Mesendoderm (in vitro differentiated cells): ENCODE data around the gene WDPCP.
"Not testable (repeated sequence)": the region's sequence is repeated elsewhere in the genome, so short reads cannot be mapped to it uniquely, and the experiment has no call there.

Source experiments
- DNase-seq: peaks from one replicate; pipeline ENCODE4 v3.0.0; 2013
- H2AK5ac ChIP-seq: 2 replicates; pipeline ENCODE4 v1.6.1; 2013; ENCODE audit warnings: low read length, inconsistent platforms
- H2BK120ac ChIP-seq: 2 replicates; pipeline ENCODE4 v1.6.1; 2013; ENCODE audit warnings: low read depth, mild to moderate bottlenecking, low read length, moderate library complexity, mixed read lengths
- H2BK15ac ChIP-seq: replicated peaks from 2 replicates; pipeline ENCODE4 v1.6.1; 2013; ENCODE audit warnings: low read depth, mild to moderate bottlenecking, moderate library complexity
- H2BK5ac ChIP-seq: 2 replicates; pipeline ENCODE4 v1.6.1; 2013; ENCODE audit warnings: low read length, inconsistent platforms
- H3K18ac ChIP-seq: 2 replicates; pipeline ENCODE4 v1.6.1; 2013; ENCODE audit warnings: mild to moderate bottlenecking, low read length, mixed read lengths
- H3K23ac ChIP-seq: one replicate; pipeline ENCODE4 v1.6.1; 2013; ENCODE audit warnings: low read length
- H3K27ac ChIP-seq: 2 replicates; pipeline ENCODE4 v1.5.1; 2013; ENCODE audit warnings: low read depth, mild to moderate bottlenecking, inconsistent platforms, low read length, moderate library complexity
- H3K27me3 ChIP-seq: 2 replicates; pipeline ENCODE4 v1.6.1; 2013; ENCODE audit warnings: low read length, control low read depth, mild to moderate bottlenecking, inconsistent platforms; ENCODE audit not compliant: insufficient read depth, poor library complexity
- H3K36me3 ChIP-seq: 2 replicates; pipeline ENCODE4 v1.6.1; 2013; ENCODE audit warnings: low read length, inconsistent platforms; ENCODE audit not compliant: control insufficient read depth, insufficient read depth
- H3K4ac ChIP-seq: one replicate; pipeline ENCODE4 v1.6.1; 2013; ENCODE audit warnings: low read depth, mild to moderate bottlenecking, low read length, moderate library complexity
- H3K4me1 ChIP-seq: 2 replicates; pipeline ENCODE4 v1.6.1; 2013; ENCODE audit warnings: low read depth, low read length, inconsistent platforms; ENCODE audit not compliant: control insufficient read depth
- H3K4me2 ChIP-seq: 2 replicates; pipeline ENCODE4 v1.6.1; 2013; ENCODE audit warnings: low read length
- H3K4me3 ChIP-seq: 2 replicates; pipeline ENCODE4 v1.5.1; 2013; ENCODE audit warnings: mild to moderate bottlenecking, low read length
- H3K56ac ChIP-seq: one replicate; pipeline ENCODE4 v1.6.1; 2013; ENCODE audit warnings: low read length
- H3K79me1 ChIP-seq: 2 replicates; pipeline ENCODE4 v1.6.1; 2013; ENCODE audit warnings: low read length, inconsistent platforms
- H3K79me2 ChIP-seq: 2 replicates; pipeline ENCODE4 v1.6.1; 2013; ENCODE audit warnings: mild to moderate bottlenecking, low read length; ENCODE audit not compliant: control insufficient read depth, insufficient read depth
- H3K9ac ChIP-seq: 2 replicates; pipeline ENCODE4 v1.6.1; 2013; ENCODE audit warnings: low read length, inconsistent platforms
- H4K5ac ChIP-seq: one replicate; pipeline ENCODE4 v1.6.1; 2013; ENCODE audit warnings: low read length
- H4K8ac ChIP-seq: one replicate; pipeline ENCODE4 v1.6.1; 2013; ENCODE audit warnings: low read depth, mild to moderate bottlenecking, control low read depth, low read length, moderate library complexity
- WGBS: extraction: QIAGEN DNeasy Blood & Tissue Kit; methylation state at CpG from one replicate; pipeline ENCODE4 v1.1.7; 2013; ENCODE audit warnings: low lambda C conversion rate, missing lambda C conversion rate; ENCODE audit not compliant: insufficient coverage; ENCODE audit errors: extremely low coverage; 5-methylcytosine and 5-hydroxymethylcytosine counted together

The WDPCP gene

GRCh38 chr2:63189026-63189425 lies 399.3 kb downstream of the WDPCP start:
- Histone ChIP-seq H4K5ac (no peak overlapping the region), H3K23ac (no peak overlapping the region), H3K4me3 (no peak overlapping the region), H2BK15ac (no peak overlapping the region), H3K4ac (no peak overlapping the region), H3K9ac (no peak overlapping the region), H3K27me3 (no peaks in the 10 kb centered on the region), H2AK5ac (no peak overlapping the region), H3K27ac (no peak overlapping the region), H3K36me3 (no peaks in the 10 kb centered on the region), H2BK5ac (no peak overlapping the region), H2BK120ac (no peak overlapping the region), H3K56ac (no peak overlapping the region), H4K8ac (no peak overlapping the region), H3K4me1 (no peaks in the 10 kb centered on the region), H3K79me2 (no peaks in the 10 kb centered on the region), H3K18ac (no peak overlapping the region), H3K4me2 (no peak overlapping the region), H3K79me1 (no peaks in the 10 kb centered on the region)
- WGBS, result no CpG with 5 or more reads among the region's 4 CpGs
- DNase-seq, result peak; percentile 74

- no peak overlapping the region for H2AK5ac ChIP-seq
- no peak overlapping the region for H3K4me3 ChIP-seq
- no peak overlapping the region for H3K56ac ChIP-seq
These were observed 401.9 kb downstream of the WDPCP start for GRCh38 chr2:63186331-63186730.

GRCh38 chr2:63163161-63163820 lies 425.0 kb downstream of the WDPCP start:
- no peak overlapping the region for H3K9ac ChIP-seq
- no peak overlapping the region for H2AK5ac ChIP-seq
- no peak overlapping the region for H2BK120ac ChIP-seq
- no peaks in the 10 kb centered on the region for H3K79me2 ChIP-seq
- H3K23ac ChIP-seq, result no peak overlapping the region
- no peak overlapping the region for H4K8ac ChIP-seq
- no peak overlapping the region for H2BK15ac ChIP-seq
- no peaks in the 10 kb centered on the region for H3K79me1 ChIP-seq
- WGBS, result no CpG with 5 or more reads among the region's 1 CpG
- H3K4me1 ChIP-seq, result no peaks in the 10 kb centered on the region
- H3K36me3 ChIP-seq, result no peaks in the 10 kb centered on the region
- no peak overlapping the region for H3K4me3 ChIP-seq
- no peak overlapping the region for H3K18ac ChIP-seq
- H3K27ac ChIP-seq, result no peak overlapping the region
- no peak overlapping the region for H4K5ac ChIP-seq
- no peak overlapping the region for H2BK5ac ChIP-seq
- H3K27me3 ChIP-seq, result no peaks in the 10 kb centered on the region
- DNase-seq, result no peak
- H3K4me2 ChIP-seq, result no peak overlapping the region
- H3K56ac ChIP-seq, result no peak overlapping the region
- no peak overlapping the region for H3K4ac ChIP-seq

More at GRCh38 chr2:63186331-63186730, 401.9 kb downstream of the WDPCP start:
- H2BK5ac ChIP-seq, result no peak overlapping the region
- no peaks in the 10 kb centered on the region for H3K36me3 ChIP-seq
- no peak for DNase-seq
- no CpG with 5 or more reads among the region's 3 CpGs for WGBS
- H3K27me3 ChIP-seq, result no peaks in the 10 kb centered on the region
- no peak overlapping the region for H4K5ac ChIP-seq
- H3K4me2 ChIP-seq, result no peak overlapping the region
- no peaks in the 10 kb centered on the region for H3K79me2 ChIP-seq
- no peak overlapping the region for H2BK120ac ChIP-seq
- no peak overlapping the region for H3K23ac ChIP-seq
- H4K8ac ChIP-seq, result no peak overlapping the region
- H3K4me1 ChIP-seq, result no peaks in the 10 kb centered on the region
- H3K9ac ChIP-seq, result no peak overlapping the region
- H3K27ac ChIP-seq, result no peak overlapping the region
- H3K4ac ChIP-seq, result no peak overlapping the region
- H2BK15ac ChIP-seq, result no peak overlapping the region
- H3K79me1 ChIP-seq, result no peaks in the 10 kb centered on the region
- no peak overlapping the region for H3K18ac ChIP-seq

DNA sequence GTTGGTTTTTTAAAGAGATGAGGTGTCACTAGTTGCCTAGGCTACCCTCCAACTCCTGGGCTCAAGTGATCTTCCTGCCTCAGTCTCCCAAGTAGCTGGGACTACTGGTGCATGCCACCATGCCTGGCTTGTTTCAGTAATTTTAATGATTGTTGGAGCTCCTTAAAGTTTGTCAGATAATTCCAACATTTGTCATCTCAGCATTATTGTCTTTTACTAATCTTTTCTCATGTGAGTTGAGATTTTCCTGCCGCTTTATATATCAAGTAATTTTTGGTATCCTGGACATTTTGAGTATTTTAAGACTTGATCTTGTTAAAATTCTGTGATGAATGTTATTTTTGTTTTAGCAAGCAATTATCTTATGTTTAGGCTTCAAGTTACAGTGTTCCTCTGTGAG lies 429.0 kb downstream of the WDPCP start:
- no peaks in the 10 kb centered on the region for H3K27me3 ChIP-seq

GRCh38 chr2:63136683-63137082 lies 451.6 kb downstream of the WDPCP start:
- not testable (repeated sequence) for H3K27ac ChIP-seq, H3K56ac ChIP-seq, H3K27me3 ChIP-seq, H3K18ac ChIP-seq, H3K79me1 ChIP-seq, H2BK15ac ChIP-seq, H3K23ac ChIP-seq, H2BK120ac ChIP-seq, H2AK5ac ChIP-seq, H3K79me2 ChIP-seq, H3K9ac ChIP-seq, H3K4me2 ChIP-seq, H2BK5ac ChIP-seq, H4K8ac ChIP-seq, H3K36me3 ChIP-seq, H3K4ac ChIP-seq, H4K5ac ChIP-seq, DNase-seq, H3K4me1 ChIP-seq, H3K4me3 ChIP-seq

More for the DNA sequence above, 429.0 kb downstream of the WDPCP start:
- Histone ChIP-seq H3K56ac (no peak overlapping the region), H3K36me3 (no peaks in the 10 kb centered on the region), H3K79me1 (no peaks in the 10 kb centered on the region), H2AK5ac (no peak overlapping the region), H3K23ac (no peak overlapping the region), H3K79me2 (no peaks in the 10 kb centered on the region), H4K5ac (no peak overlapping the region), H3K4me3 (no peak overlapping the region), H3K4me2 (no peak overlapping the region), H3K4me1 (no peaks in the 10 kb centered on the region), H2BK5ac (no peak overlapping the region), H3K18ac (no peak overlapping the region), H3K27ac (no peak overlapping the region), H3K9ac (no peak overlapping the region), H4K8ac (no peak overlapping the region), H3K4ac (no peak overlapping the region), H2BK15ac (no peak overlapping the region), H2BK120ac (no peak overlapping the region)
- WGBS, result no CpG with 5 or more reads among the region's 1 CpG
- DNase-seq, result no peak

DNA sequence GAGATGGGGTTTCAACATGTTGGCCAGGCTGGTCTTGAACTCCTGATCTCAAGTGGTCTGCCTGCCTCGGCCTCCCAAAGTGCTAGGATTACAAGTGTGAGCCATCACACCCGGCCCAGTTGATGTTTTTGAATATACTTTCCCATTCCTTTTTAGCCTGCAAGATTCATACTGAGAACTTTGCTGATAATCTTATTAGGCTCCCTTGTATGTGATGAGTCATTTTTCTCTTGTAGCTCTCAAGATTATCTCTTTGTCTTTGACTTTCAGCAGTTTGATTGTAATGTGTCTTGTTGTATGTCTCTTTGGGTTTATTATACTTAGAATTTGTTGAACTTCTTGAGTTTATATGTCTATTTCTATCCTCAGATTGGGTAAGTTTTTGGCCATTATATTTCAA lies 456.3 kb downstream of the WDPCP start:
- H3K56ac ChIP-seq, result no peak overlapping the region
- no peak overlapping the region for H3K4me2 ChIP-seq
- no peak overlapping the region for H2BK5ac ChIP-seq
- H3K18ac ChIP-seq, result no peak overlapping the region
- H3K79me2 ChIP-seq, result no peaks in the 10 kb centered on the region
- H3K23ac ChIP-seq, result no peak overlapping the region
- no peak overlapping the region for H3K9ac ChIP-seq
- no CpG with 5 or more reads among the region's 2 CpGs for WGBS
- DNase-seq, result no peak
- no peak overlapping the region for H3K27ac ChIP-seq
- no peak overlapping the region for H2BK15ac ChIP-seq
- no peaks in the 10 kb centered on the region for H3K36me3 ChIP-seq
- no peaks in the 10 kb centered on the region for H3K27me3 ChIP-seq
- no peak overlapping the region for H3K4ac ChIP-seq
- H4K5ac ChIP-seq, result no peak overlapping the region
- H2BK120ac ChIP-seq, result no peak overlapping the region
- H4K8ac ChIP-seq, result no peak overlapping the region
- no peaks in the 10 kb centered on the region for H3K4me1 ChIP-seq
- no peaks in the 10 kb centered on the region for H3K79me1 ChIP-seq
- no peak overlapping the region for H2AK5ac ChIP-seq
- H3K4me3 ChIP-seq, result no peak overlapping the region
